GM12873 (cell line): ENCODE results near the gene MRAS.

Experiments used
- TF ChIP-seq, protein P1 (sequence below): IDR thresholded peaks from 2 replicates; pipeline ENCODE4 v1.5.1; 2012; ENCODE audit warnings: low read depth, mild to moderate bottlenecking, moderate library complexity, low read length, control low read depth; ENCODE audit not compliant: insufficient read depth; ENCODE audit errors: missing control alignments

Gene MRAS

DNA sequence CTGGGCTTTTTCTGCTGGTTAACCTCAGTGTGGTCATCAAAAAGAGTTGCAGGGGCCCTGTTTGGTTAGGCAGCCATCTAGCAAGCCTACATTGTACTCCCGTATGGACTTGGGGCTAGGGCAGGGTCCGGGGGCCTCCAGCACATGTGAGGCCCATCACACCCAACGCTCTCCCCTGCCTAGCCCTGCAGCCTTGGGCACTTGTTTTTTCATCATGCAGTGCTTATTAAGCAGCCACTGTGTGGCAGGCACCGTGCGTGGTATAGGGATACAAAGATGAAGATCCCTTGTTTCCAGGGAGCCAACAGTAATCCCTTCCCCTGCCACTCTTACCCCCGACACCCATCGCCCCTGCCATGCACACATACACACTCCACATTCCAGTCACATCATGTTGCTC lies 14.2 kb downstream of the MRAS start:
- TF ChIP-seq, protein P1, sequence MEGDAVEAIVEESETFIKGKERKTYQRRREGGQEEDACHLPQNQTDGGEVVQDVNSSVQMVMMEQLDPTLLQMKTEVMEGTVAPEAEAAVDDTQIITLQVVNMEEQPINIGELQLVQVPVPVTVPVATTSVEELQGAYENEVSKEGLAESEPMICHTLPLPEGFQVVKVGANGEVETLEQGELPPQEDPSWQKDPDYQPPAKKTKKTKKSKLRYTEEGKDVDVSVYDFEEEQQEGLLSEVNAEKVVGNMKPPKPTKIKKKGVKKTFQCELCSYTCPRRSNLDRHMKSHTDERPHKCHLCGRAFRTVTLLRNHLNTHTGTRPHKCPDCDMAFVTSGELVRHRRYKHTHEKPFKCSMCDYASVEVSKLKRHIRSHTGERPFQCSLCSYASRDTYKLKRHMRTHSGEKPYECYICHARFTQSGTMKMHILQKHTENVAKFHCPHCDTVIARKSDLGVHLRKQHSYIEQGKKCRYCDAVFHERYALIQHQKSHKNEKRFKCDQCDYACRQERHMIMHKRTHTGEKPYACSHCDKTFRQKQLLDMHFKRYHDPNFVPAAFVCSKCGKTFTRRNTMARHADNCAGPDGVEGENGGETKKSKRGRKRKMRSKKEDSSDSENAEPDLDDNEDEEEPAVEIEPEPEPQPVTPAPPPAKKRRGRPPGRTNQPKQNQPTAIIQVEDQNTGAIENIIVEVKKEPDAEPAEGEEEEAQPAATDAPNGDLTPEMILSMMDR, result no peak

DNA sequence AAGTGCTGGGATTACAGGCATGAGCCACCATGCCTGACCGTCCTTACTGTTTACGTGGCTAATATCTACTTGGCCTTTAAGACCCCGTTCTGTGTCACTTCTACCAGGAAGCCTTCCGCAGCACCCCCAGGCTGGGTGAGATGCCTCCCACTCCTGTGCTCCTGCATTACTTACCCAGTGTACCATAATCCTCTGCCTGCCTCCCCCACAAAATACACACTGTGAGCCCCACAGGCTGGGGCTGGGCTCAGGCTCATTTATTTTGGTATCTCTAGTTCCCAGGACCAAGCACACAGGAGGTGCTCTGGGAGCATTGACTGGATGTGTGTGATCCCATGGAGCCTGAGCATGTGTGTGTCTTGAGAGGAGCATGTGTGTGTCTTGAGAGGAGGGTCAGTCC lies 14.9 kb downstream of the MRAS start:
- TF ChIP-seq, protein P1, result no peak

DNA sequence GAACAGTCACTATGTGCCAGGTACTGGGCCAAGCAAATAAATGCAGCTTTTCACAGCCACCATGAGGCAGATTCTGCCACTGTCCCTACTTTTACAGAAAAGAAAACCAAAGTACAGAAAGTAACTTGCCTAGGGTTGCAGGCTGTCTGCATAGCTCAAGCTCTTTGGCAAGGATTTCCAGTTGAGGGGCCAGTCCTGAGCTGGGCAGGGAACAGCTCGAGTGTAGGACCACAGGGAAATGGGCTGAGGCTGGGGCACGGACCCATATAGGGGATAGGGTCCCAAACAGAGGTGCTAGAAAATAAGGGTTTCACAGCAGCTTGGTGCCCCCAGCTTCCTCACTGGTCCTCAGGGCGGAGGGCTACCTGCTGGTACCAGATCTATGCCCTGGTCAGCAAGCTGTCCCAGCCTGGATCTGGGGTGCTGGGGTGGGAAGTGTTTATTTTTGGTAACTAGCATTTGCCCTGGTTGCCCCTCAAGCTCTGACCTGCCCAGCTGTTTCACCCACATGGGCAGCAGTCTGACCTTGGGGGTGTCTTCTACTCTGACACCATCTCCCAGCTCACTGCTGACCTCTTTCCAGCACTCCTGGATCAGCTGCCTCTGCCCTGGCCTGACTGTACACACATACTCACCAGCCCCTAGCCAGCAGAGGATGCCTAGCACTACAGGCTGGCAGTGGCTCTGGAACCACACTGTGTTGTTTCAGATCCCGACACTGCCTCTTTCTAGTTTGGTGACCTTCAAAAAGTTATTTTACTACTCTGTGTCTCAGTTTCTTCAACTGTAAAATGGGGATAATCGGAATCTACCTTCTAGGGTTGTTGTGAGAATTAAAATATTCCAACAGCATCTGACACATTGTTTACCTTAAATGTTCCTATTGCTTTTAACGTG lies 16.2 kb downstream of the MRAS start:
- TF ChIP-seq, protein P1, result no peak

DNA sequence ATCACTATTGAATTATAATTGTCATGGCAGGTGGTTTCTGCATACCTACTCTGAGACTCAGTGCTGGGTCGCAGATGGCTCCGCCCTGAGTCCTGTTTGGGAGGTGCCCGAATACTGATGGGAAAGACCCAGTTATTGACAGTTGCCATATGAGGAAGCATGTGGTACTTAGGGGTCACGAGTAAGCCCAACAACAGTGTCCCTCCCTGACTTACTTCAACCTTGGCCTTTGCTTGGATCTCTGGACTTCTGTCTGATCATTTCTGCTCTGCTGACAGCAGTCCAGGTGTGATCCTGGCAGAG lies 16.8 kb downstream of the MRAS start:
- TF ChIP-seq, protein P1, result no peak

DNA sequence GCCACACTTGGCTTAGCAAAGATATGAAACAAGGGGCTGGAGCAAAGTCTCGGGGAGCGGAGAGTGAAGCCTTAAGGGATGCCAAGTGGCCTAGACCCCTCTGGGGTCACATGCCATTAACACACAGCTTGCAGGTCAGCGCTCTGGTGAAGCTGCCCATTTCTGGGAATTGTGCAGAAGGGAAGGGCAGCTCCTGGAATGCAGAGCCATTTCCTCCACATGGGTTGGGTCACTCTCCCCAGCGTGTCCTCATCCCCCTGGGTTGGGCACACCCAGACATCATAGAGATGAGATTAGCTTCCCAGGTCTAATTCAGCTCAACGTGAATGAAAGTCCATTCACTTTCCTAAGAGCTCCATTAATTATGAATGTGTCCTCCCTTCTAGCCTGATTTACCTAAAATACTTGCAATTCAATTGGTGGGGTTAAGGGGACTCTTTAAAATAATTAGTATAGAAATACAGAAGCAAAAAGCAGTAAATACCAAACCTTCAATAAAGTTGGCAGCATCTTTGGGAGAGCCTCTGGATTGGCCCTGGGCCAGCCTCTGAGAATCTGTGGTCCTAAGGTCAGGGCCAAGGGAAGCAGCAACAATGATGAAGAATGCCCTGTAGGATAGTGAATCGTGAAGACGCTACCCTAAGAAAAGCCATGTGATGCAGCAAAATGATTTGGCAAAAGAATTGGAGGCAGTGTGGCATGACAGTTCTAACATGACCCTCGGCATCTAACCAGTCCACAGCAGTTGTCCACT lies 17.8 kb downstream of the MRAS start:
- TF ChIP-seq, protein P1, result no peak

DNA sequence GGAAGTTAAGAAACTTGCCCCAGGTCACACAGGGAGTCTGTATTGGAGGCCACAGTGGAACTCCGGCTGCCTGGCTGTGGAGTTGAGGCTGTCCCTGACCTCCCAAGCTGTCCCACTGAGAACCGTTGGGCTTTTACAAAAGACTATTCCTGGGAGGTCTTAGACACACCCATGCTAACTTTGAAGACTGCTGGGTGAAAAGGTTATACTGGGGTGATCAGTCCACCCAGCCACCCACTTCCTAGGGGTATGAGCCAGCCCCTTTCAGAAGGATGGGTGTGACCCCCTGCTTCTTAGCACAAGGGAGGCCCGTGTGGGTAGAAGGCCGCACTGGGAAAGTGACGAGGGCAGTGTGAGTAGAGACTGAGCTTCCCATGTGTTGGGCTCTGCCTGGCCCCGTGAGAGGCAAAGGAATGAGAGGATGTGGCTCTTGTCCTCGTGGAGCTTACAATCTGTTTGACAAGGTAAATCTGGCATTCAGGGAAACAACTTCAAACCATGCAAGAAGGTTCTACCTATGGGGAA lies 19.0 kb downstream of the MRAS start:
- TF ChIP-seq, protein P1, result no peak

DNA sequence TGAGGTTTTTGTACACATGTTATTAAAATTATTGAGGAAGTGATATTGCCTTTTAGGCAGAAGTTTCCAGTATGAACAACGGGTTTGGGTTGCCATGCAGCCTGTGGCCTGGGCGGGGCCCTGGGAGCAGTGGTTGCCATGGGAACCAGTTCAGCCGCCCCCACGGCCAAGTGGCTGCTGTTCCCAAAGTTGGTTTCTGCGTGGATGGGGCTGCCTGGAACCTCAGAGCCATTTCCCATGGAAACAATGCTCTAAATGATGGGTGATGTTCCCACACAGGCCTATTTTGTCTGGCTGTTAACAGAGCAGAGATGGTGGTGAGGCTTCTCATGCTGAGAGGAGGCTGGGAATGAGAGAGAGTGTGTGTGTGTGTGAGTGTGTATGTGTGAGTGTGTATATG lies 19.5 kb downstream of the MRAS start:
- TF ChIP-seq, protein P1, result no peak
